Measurements from ENCODE around the gene SPDYE17. TPM values are rescaled to one million over a fixed set of nuclear protein-coding genes. Genes with fewer than 3 reads are reported as not detected.
"Not testable (repeated sequence)": the region's sequence is repeated elsewhere in the genome, so short reads cannot be mapped to it uniquely, and the experiment has no call there.

Gene SPDYE17
- total RNA-seq, 1 experiment from 2014 or later = not detected

GRCh38 chr7:77079624-77080023 lies 47.5 kb upstream of the SPDYE17 start:
- no CpG with 5 or more reads among the region's 5 CpGs for WGBS (ENCODE audit: extremely low coverage, insufficient read length, low lambda C conversion rate)

GRCh38 chr7:77079112-77079511 lies 47.0 kb upstream of the SPDYE17 start:
- not testable (repeated sequence) for H3K4ac ChIP-seq (ENCODE audit: low read depth, low read length); H2BK5ac ChIP-seq (ENCODE audit: insufficient read length, low read length); H3K4me1 ChIP-seq (ENCODE audit: insufficient read depth, low read length); H4K20me1 ChIP-seq (ENCODE audit: control insufficient read depth, insufficient read depth, insufficient read length); DNase-seq; H3K14ac ChIP-seq (ENCODE audit: insufficient read depth, low read length); H3K36me3 Mint-ChIP-seq (ENCODE audit: insufficient read depth in 1 of 3, low read depth in 3 of 3); H2BK120ac ChIP-seq (ENCODE audit: low read depth, low read length, poor library complexity, severe bottlenecking); H3K27ac ChIP-seq (ENCODE audit: insufficient read length, low read depth, low read length); H3K4me1 Mint-ChIP-seq; H3K27ac Mint-ChIP-seq; H2AK5ac ChIP-seq (ENCODE audit: insufficient read length, low read length); H3K27me3 Mint-ChIP-seq (ENCODE audit: low read depth); H3K4me3 Mint-ChIP-seq; H3K9me3 Mint-ChIP-seq; H3K4me2 ChIP-seq (ENCODE audit: insufficient read depth, insufficient read length, low read length); H3K23me2 ChIP-seq (ENCODE audit: insufficient read length, low read depth, low read length, poor library complexity, severe bottlenecking); H3K9ac ChIP-seq (ENCODE audit: extremely low read depth, insufficient read length, low read length); H3K56ac ChIP-seq (ENCODE audit: insufficient read length, low read depth, low read length); H3K23ac ChIP-seq (ENCODE audit: insufficient read length, low read depth, low read length); H3K79me2 ChIP-seq (ENCODE audit: insufficient read depth, low read length); H3K27me3 ChIP-seq (ENCODE audit: insufficient read depth, low read length); H2BK20ac ChIP-seq (ENCODE audit: low read depth, low read length, poor library complexity, severe bottlenecking); H3K18ac ChIP-seq (ENCODE audit: insufficient read length, low read depth, low read length); H2BK12ac ChIP-seq (ENCODE audit: insufficient read length, low read depth, low read length); H4K8ac ChIP-seq (replicated peaks; ENCODE audit: insufficient read length, low read depth, low read length); H2AFZ ChIP-seq (ENCODE audit: low read length); H2BK15ac ChIP-seq (ENCODE audit: low read depth, low read length); H3T11ph ChIP-seq (ENCODE audit: low read length); H3K79me1 ChIP-seq (ENCODE audit: insufficient read depth, low read depth, low read length, poor library complexity, severe bottlenecking); H3K9me3 ChIP-seq (ENCODE audit: control insufficient read depth, low read depth, low read length); H4K5ac ChIP-seq (ENCODE audit: insufficient read length, low read depth, low read length); H4K91ac ChIP-seq (ENCODE audit: insufficient read length, low read depth, low read length)

More at GRCh38 chr7:77079624-77080023, 47.5 kb upstream of the SPDYE17 start:
- H3K9me3 Mint-ChIP-seq; H2BK120ac ChIP-seq (ENCODE audit: low read depth, low read length, poor library complexity, severe bottlenecking); H2BK20ac ChIP-seq (ENCODE audit: low read depth, low read length, poor library complexity, severe bottlenecking); H3T11ph ChIP-seq (ENCODE audit: low read length); H4K20me1 ChIP-seq (ENCODE audit: control insufficient read depth, insufficient read depth, insufficient read length); H3K9me3 ChIP-seq (ENCODE audit: control insufficient read depth, low read depth, low read length); H3K27ac ChIP-seq (ENCODE audit: insufficient read length, low read depth, low read length); H3K14ac ChIP-seq (ENCODE audit: insufficient read depth, low read length); H2BK12ac ChIP-seq (ENCODE audit: insufficient read length, low read depth, low read length); H3K18ac ChIP-seq (ENCODE audit: insufficient read length, low read depth, low read length); H4K91ac ChIP-seq (ENCODE audit: insufficient read length, low read depth, low read length); H2AFZ ChIP-seq (ENCODE audit: low read length); H3K9ac ChIP-seq (ENCODE audit: extremely low read depth, insufficient read length, low read length); H3K79me1 ChIP-seq (ENCODE audit: insufficient read depth, low read depth, low read length, poor library complexity, severe bottlenecking); H3K4me2 ChIP-seq (ENCODE audit: insufficient read depth, insufficient read length, low read length); H2AK5ac ChIP-seq (ENCODE audit: insufficient read length, low read length); H4K5ac ChIP-seq (ENCODE audit: insufficient read length, low read depth, low read length); H2BK15ac ChIP-seq (ENCODE audit: low read depth, low read length); H2BK5ac ChIP-seq (ENCODE audit: insufficient read length, low read length); H3K23ac ChIP-seq (ENCODE audit: insufficient read length, low read depth, low read length); H3K4me3 Mint-ChIP-seq; H3K36me3 Mint-ChIP-seq (ENCODE audit: insufficient read depth in 1 of 3, low read depth in 3 of 3); H4K8ac ChIP-seq (replicated peaks; ENCODE audit: insufficient read length, low read depth, low read length); H3K27me3 Mint-ChIP-seq (ENCODE audit: low read depth); H3K27ac Mint-ChIP-seq; H3K23me2 ChIP-seq (ENCODE audit: insufficient read length, low read depth, low read length, poor library complexity, severe bottlenecking); H3K4me1 Mint-ChIP-seq; H3K4me1 ChIP-seq (ENCODE audit: insufficient read depth, low read length); H3K79me2 ChIP-seq (ENCODE audit: insufficient read depth, low read length); H3K4ac ChIP-seq (ENCODE audit: low read depth, low read length); H3K27me3 ChIP-seq (ENCODE audit: insufficient read depth, low read length); H3K56ac ChIP-seq (ENCODE audit: insufficient read length, low read depth, low read length); DNase-seq: not testable (repeated sequence)

- H2AK5ac ChIP-seq (ENCODE audit: insufficient read length, low read length); H3K27ac Mint-ChIP-seq; H2AFZ ChIP-seq (ENCODE audit: low read length); H4K8ac ChIP-seq (replicated peaks; ENCODE audit: insufficient read length, low read depth, low read length); H2BK12ac ChIP-seq (ENCODE audit: insufficient read length, low read depth, low read length); H4K5ac ChIP-seq (ENCODE audit: insufficient read length, low read depth, low read length); H3T11ph ChIP-seq (ENCODE audit: low read length); H3K56ac ChIP-seq (ENCODE audit: insufficient read length, low read depth, low read length); H3K9me3 ChIP-seq (ENCODE audit: control insufficient read depth, low read depth, low read length); H3K23me2 ChIP-seq (ENCODE audit: insufficient read length, low read depth, low read length, poor library complexity, severe bottlenecking); H3K18ac ChIP-seq (ENCODE audit: insufficient read length, low read depth, low read length); H3K27ac ChIP-seq (ENCODE audit: insufficient read length, low read depth, low read length); H3K27me3 ChIP-seq (ENCODE audit: insufficient read depth, low read length); H3K14ac ChIP-seq (ENCODE audit: insufficient read depth, low read length); H2BK5ac ChIP-seq (ENCODE audit: insufficient read length, low read length); H4K20me1 ChIP-seq (ENCODE audit: control insufficient read depth, insufficient read depth, insufficient read length); H3K36me3 Mint-ChIP-seq (ENCODE audit: insufficient read depth in 1 of 3, low read depth in 3 of 3); H4K91ac ChIP-seq (ENCODE audit: insufficient read length, low read depth, low read length); H3K79me1 ChIP-seq (ENCODE audit: insufficient read depth, low read depth, low read length, poor library complexity, severe bottlenecking); H3K79me2 ChIP-seq (ENCODE audit: insufficient read depth, low read length); DNase-seq; H3K9me3 Mint-ChIP-seq; H3K23ac ChIP-seq (ENCODE audit: insufficient read length, low read depth, low read length); H3K4me1 ChIP-seq (ENCODE audit: insufficient read depth, low read length); H2BK15ac ChIP-seq (ENCODE audit: low read depth, low read length); H2BK120ac ChIP-seq (ENCODE audit: low read depth, low read length, poor library complexity, severe bottlenecking); H3K4ac ChIP-seq (ENCODE audit: low read depth, low read length); H3K4me3 Mint-ChIP-seq; H3K27me3 Mint-ChIP-seq (ENCODE audit: low read depth); H3K4me2 ChIP-seq (ENCODE audit: insufficient read depth, insufficient read length, low read length); H2BK20ac ChIP-seq (ENCODE audit: low read depth, low read length, poor library complexity, severe bottlenecking); H3K9ac ChIP-seq (ENCODE audit: extremely low read depth, insufficient read length, low read length); H3K4me1 Mint-ChIP-seq: not testable (repeated sequence)
- WGBS (ENCODE audit: extremely low coverage, insufficient read length, low lambda C conversion rate) = no CpG with 5 or more reads among the region's 5 CpGs
These were observed 44.9 kb upstream of the SPDYE17 start for GRCh38 chr7:77077060-77077459.

All from H9 (cell line).